ENCODE measurements around the gene DDX17.
"Not testable (repeated sequence)": the region's sequence is repeated elsewhere in the genome, so short reads cannot be mapped to it uniquely, and the experiment has no call there.

The DDX17 gene

GRCh38 chr22:38491707-38492348 is 14.3 kb downstream of the DDX17 start:
- no peak for DNase-seq

GRCh38 chr22:38490915-38491314 is 15.2 kb downstream of the DDX17 start:
- DNase-seq = no peak

GRCh38 chr22:38490475-38490874 is 15.6 kb downstream of the DDX17 start:
- DNase-seq = no peak

GRCh38 chr22:38489561-38490145 is 16.5 kb downstream of the DDX17 start:
- no peak for DNase-seq

GRCh38 chr22:38489142-38489541 is 17.0 kb downstream of the DDX17 start:
- no peak for DNase-seq

- no peak for DNase-seq
Observed at GRCh38 chr22:38487946-38488345, 18.2 kb downstream of the DDX17 start.

- DNase-seq = no peak
Observed at GRCh38 chr22:38485783-38486182, 20.3 kb downstream of the DDX17 start.

GRCh38 chr22:38484244-38484643 is 21.9 kb downstream of the DDX17 start:
- DNase-seq = no peak

- DNase-seq = no peak
Observed at GRCh38 chr22:38482662-38483308, 23.3 kb downstream of the DDX17 start.

GRCh38 chr22:38481871-38482332 is 24.2 kb downstream of the DDX17 start:
- DNase-seq = no peak

- no peak for DNase-seq
Observed at GRCh38 chr22:38481162-38481870, 24.8 kb downstream of the DDX17 start.

- no peak for DNase-seq
Observed at GRCh38 chr22:38479096-38479837, 26.8 kb downstream of the DDX17 start.

GRCh38 chr22:38477585-38477984 is 28.5 kb downstream of the DDX17 start:
- no peak for DNase-seq

GRCh38 chr22:38474003-38474607 is 32.0 kb downstream of the DDX17 start:
- no peak for DNase-seq

GRCh38 chr22:38471237-38471636 is 34.9 kb downstream of the DDX17 start:
- DNase-seq = no peak

- not testable (repeated sequence) for DNase-seq
Observed at GRCh38 chr22:38470179-38470578, 35.9 kb downstream of the DDX17 start.

- no peak for DNase-seq
Observed at GRCh38 chr22:38469306-38469781, 36.8 kb downstream of the DDX17 start.

GRCh38 chr22:38468443-38469305 is 37.4 kb downstream of the DDX17 start:
- DNase-seq = no peak

GRCh38 chr22:38467904-38468442 is 38.1 kb downstream of the DDX17 start, which contains the start of gene KDELR3:
Gene KDELR3, plus strand, starts transcription at chr22:38468096. Its CDS starts 138 bp downstream, at chr22:38468234.
- no peak for DNase-seq

GRCh38 chr22:38467438-38467903 is 38.6 kb downstream of the DDX17 start:
- no peak for DNase-seq

All from SW 1271 (cell line).